HCT116 (cell line): ENCODE data around the gene UNK.
"Not testable (repeated sequence)": the region's sequence is repeated elsewhere in the genome, so short reads cannot be mapped to it uniquely, and the experiment has no call there.

Source experiments
- EZH2 ChIP-seq: fragments of 200-600 bp; sonication (generic); IDR thresholded peaks from 2 replicates; pipeline ENCODE4 v1.6.1; 2017; ENCODE audit warnings: antibody characterized with exemption, mixed run types
- EZH2phosphoT487 ChIP-seq: fragments of 200-600 bp; IDR thresholded peaks from 2 replicates; pipeline ENCODE4 v1.6.1; 2018; ENCODE audit warnings: antibody characterized with exemption, borderline replicate concordance
- FOSL1 ChIP-seq: IDR thresholded peaks from 2 replicates; pipeline ENCODE4 v1.6.1; 2012; ENCODE audit warnings: low read depth
- JUND ChIP-seq: IDR thresholded peaks from 2 replicates; pipeline ENCODE4 v1.6.1; 2012
- POLR2A ChIP-seq: IDR thresholded peaks from 2 replicates; pipeline ENCODE4 v1.7.0; 2011; ENCODE audit warnings: borderline replicate concordance; ENCODE audit not compliant: insufficient read depth, insufficient read length; ENCODE audit errors: extremely low read depth
- POLR2AphosphoS5 ChIP-seq: IDR thresholded peaks from 2 replicates; pipeline ENCODE4 v1.6.1; 2011; ENCODE audit warnings: mild to moderate bottlenecking, low read depth, low read length, moderate library complexity
- SP1 ChIP-seq: IDR thresholded peaks from 2 replicates; pipeline ENCODE4 v1.6.1; 2012; ENCODE audit warnings: low read depth
- YY1 ChIP-seq: IDR thresholded peaks from 2 replicates; pipeline ENCODE4 v1.6.1; 2011; ENCODE audit warnings: low read length, low read depth, moderate library complexity, mild to moderate bottlenecking; ENCODE audit not compliant: insufficient replicate concordance; ENCODE audit errors: extremely low read depth
- ZNF274 ChIP-seq: fragments of 200-500 bp; sonication (Bioruptor generic); IDR thresholded peaks from 2 replicates; pipeline ENCODE4 v1.6.1; 2014; ENCODE audit warnings: mild to moderate bottlenecking, low read depth, low read length, inconsistent platforms
- TF ChIP-seq, protein P1 (sequence below), 3 experiments: fragments of 200-600 bp in 1 of 3; sonication (generic) in 1 of 3; IDR thresholded peaks in 2 of 3; conservative IDR thresholded peaks in 1 of 3; 2 replicates each; pipeline ENCODE4 v1.5.1; 2012 to 2017; ENCODE audit warnings: low read depth in 2 of 3, low read length in 2 of 3, antibody characterized with exemption in 1 of 3, borderline replicate concordance in 1 of 3, control low read depth in 1 of 3, mild to moderate bottlenecking in 1 of 3, mixed read lengths in 1 of 3, mixed run types in 1 of 3, moderate library complexity in 1 of 3; ENCODE audit not compliant: insufficient read depth in 1 of 3
- TF ChIP-seq, protein P2 (sequence below): IDR thresholded peaks from 2 replicates; pipeline ENCODE4 v1.6.1; 2011; ENCODE audit warnings: mild to moderate bottlenecking, low read length, moderate library complexity; ENCODE audit not compliant: insufficient replicate concordance; ENCODE audit errors: extremely low read depth

DNA sequence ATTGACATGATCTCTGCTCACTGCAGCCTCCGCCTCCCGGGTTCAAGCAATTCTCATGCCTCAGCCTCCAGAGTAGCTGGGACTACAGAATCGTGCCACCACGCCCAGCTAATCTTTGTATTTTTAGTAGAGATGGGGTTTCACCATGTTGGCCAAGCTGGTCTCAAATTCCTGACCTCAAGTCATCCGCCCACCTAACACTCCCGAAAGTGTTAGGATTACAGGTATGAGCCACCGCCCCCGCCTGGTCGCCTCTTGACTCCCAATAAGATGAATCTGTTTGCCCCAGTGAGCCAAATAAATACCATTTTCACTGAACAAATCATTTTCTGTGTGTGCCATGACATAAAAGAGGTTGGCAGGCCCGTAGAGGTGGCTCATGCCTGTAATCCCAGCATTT, 74.8 kb downstream of the UNK start:
- TF ChIP-seq SP1, EZH2, POLR2A, POLR2AphosphoS5, EZH2phosphoT487, YY1, ZNF274, FOSL1, JUND: not testable (repeated sequence)
- TF ChIP-seq, protein P1, sequence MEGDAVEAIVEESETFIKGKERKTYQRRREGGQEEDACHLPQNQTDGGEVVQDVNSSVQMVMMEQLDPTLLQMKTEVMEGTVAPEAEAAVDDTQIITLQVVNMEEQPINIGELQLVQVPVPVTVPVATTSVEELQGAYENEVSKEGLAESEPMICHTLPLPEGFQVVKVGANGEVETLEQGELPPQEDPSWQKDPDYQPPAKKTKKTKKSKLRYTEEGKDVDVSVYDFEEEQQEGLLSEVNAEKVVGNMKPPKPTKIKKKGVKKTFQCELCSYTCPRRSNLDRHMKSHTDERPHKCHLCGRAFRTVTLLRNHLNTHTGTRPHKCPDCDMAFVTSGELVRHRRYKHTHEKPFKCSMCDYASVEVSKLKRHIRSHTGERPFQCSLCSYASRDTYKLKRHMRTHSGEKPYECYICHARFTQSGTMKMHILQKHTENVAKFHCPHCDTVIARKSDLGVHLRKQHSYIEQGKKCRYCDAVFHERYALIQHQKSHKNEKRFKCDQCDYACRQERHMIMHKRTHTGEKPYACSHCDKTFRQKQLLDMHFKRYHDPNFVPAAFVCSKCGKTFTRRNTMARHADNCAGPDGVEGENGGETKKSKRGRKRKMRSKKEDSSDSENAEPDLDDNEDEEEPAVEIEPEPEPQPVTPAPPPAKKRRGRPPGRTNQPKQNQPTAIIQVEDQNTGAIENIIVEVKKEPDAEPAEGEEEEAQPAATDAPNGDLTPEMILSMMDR (IDR thresholded peaks at IDR 0.05 in 2 of 3, conservative IDR thresholded peaks at IDR 0.05 in 1 of 3; ENCODE audit: borderline replicate concordance in 1 of 3, insufficient read depth in 1 of 3, low read depth in 2 of 3, low read length in 2 of 3): not testable (repeated sequence)
- TF ChIP-seq, protein P2, sequence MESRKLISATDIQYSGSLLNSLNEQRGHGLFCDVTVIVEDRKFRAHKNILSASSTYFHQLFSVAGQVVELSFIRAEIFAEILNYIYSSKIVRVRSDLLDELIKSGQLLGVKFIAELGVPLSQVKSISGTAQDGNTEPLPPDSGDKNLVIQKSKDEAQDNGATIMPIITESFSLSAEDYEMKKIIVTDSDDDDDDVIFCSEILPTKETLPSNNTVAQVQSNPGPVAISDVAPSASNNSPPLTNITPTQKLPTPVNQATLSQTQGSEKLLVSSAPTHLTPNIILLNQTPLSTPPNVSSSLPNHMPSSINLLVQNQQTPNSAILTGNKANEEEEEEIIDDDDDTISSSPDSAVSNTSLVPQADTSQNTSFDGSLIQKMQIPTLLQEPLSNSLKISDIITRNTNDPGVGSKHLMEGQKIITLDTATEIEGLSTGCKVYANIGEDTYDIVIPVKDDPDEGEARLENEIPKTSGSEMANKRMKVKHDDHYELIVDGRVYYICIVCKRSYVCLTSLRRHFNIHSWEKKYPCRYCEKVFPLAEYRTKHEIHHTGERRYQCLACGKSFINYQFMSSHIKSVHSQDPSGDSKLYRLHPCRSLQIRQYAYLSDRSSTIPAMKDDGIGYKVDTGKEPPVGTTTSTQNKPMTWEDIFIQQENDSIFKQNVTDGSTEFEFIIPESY: not testable (repeated sequence)
